Measurements from ENCODE around the gene GBP3.

DNA sequence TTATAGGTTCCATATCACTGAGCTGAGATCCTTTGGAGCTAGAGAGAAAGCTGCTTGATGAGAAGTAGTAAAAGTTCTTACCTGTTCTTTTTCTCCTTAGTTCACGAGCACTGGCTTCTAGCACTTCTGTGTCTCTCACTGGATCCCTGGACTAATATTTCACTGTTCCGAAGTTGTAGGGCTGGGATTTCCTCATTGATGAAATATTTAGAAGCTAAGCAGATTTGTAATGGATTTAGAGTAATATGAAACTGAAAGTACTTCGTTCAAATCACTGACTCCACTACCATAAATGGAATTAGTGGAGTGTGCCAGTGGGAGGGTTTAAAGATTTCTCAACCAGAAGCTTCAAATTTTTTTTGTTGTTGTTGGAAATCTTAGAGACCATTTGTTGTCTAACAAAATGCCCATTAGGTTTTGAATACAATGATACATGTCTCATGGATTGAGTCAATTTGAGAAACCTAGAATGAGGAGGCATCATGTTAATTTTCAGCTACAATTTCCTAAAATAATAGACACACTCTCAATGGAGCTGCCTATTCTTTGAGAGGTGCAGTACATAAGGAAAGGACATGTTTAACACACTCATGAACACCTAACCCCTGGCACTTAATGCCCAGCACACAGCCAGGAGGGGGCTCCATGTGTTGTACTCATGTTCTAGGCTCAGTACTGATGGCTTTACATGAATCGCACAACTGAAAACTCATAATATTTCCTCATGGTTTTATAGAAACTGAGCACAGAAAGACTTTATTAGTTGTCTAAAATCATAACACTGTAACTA lies 42.6 kb upstream of the GBP3 start, which contains the start of gene GBP1:
- TF ChIP-seq, protein P1, sequence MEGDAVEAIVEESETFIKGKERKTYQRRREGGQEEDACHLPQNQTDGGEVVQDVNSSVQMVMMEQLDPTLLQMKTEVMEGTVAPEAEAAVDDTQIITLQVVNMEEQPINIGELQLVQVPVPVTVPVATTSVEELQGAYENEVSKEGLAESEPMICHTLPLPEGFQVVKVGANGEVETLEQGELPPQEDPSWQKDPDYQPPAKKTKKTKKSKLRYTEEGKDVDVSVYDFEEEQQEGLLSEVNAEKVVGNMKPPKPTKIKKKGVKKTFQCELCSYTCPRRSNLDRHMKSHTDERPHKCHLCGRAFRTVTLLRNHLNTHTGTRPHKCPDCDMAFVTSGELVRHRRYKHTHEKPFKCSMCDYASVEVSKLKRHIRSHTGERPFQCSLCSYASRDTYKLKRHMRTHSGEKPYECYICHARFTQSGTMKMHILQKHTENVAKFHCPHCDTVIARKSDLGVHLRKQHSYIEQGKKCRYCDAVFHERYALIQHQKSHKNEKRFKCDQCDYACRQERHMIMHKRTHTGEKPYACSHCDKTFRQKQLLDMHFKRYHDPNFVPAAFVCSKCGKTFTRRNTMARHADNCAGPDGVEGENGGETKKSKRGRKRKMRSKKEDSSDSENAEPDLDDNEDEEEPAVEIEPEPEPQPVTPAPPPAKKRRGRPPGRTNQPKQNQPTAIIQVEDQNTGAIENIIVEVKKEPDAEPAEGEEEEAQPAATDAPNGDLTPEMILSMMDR (IDR thresholded peaks at IDR 0.05) = no peak
- TF ChIP-seq POLR2A (IDR thresholded peaks at IDR 0.05) = no peak

Data from adrenal gland (tissue), 5 donors.